ENCODE data around the gene LRP1.

The LRP1 gene

DNA sequence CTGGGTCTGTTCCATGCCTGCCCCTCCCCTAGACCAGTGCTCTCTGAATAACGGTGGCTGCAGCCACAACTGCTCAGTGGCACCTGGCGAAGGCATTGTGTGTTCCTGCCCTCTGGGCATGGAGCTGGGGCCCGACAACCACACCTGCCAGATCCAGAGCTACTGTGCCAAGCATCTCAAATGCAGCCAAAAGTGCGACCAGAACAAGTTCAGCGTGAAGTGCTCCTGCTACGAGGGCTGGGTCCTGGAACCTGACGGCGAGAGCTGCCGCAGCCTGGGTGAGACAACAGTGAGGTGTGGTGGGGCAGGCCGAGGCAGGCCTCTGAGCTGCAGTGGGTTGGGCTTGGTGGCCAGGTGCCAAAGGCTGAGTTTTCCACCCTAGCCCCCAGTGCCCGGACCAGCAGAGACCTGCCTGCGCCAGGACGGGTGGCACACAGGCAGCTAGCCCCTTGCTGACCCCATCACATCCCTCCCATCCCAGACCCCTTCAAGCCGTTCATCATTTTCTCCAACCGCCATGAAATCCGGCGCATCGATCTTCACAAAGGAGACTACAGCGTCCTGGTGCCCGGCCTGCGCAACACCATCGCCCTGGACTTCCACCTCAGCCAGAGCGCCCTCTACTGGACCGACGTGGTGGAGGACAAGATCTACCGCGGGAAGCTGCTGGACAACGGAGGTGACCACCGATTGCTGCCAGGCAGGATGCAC, 47.3 kb downstream of the LRP1 start:
- peak; percentile 69 for DNase-seq
- no peak for ATAC-seq

DNA sequence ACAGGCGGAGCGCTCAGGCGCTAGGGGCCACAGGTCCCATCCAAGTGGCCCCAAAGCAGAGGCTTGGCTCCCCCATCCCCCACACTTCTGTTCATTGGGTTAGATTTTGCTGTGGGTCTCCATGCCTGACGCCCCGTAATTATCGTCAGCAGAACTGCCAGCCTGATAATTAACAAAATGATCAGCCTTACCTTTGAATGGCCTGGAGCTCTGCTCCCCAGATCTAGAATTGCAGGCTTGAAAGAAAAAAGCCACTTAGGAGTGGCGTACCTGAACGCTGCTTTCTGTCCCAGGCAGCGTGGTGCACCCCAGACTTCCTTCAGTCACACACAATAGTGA, 47.8 kb downstream of the LRP1 start:
- ATAC-seq: no peak
- DNase-seq: no peak

DNA sequence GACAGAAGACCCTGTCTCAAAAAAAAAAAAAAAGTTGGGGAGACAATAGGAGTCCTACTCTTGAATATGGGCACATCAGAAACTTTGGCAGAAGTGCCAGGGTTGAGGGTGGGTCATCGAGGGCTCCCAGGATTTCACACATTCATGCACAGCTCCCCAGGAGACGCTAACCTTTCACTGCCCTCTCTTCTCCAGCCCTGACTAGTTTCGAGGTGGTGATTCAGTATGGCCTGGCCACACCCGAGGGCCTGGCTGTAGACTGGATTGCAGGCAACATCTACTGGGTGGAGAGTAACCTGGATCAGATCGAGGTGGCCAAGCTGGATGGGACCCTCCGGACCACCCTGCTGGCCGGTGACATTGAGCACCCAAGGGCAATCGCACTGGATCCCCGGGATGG, 48.6 kb downstream of the LRP1 start:
- no peak for DNase-seq
- no peak for ATAC-seq

DNA sequence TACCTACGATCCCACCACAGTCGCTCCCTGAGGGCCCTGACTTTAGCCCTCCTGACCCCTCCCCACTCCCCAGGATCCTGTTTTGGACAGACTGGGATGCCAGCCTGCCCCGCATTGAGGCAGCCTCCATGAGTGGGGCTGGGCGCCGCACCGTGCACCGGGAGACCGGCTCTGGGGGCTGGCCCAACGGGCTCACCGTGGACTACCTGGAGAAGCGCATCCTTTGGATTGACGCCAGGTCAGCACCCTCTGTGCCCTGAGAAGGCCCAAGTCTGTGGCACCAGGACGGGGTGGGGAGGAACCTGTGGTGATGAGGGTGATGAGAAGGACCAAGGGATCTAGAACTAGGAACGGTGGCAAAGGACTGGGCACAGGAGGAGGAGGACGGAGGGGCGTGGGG, 49.1 kb downstream of the LRP1 start:
- DNase-seq: no peak
- no peak for ATAC-seq

DNA sequence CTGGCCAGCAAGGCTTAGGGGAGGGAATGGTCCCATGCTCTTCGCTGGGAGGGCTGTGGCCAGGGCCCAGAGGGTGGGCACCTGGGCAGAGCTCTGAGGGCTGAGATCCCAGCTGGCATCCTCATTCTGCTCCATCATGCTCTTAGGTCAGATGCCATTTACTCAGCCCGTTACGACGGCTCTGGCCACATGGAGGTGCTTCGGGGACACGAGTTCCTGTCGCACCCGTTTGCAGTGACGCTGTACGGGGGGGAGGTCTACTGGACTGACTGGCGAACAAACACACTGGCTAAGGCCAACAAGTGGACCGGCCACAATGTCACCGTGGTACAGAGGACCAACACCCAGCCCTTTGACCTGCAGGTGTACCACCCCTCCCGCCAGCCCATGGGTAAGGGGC, 49.9 kb downstream of the LRP1 start:
- DNase-seq (no peak), ATAC-seq (no peak)

DNA sequence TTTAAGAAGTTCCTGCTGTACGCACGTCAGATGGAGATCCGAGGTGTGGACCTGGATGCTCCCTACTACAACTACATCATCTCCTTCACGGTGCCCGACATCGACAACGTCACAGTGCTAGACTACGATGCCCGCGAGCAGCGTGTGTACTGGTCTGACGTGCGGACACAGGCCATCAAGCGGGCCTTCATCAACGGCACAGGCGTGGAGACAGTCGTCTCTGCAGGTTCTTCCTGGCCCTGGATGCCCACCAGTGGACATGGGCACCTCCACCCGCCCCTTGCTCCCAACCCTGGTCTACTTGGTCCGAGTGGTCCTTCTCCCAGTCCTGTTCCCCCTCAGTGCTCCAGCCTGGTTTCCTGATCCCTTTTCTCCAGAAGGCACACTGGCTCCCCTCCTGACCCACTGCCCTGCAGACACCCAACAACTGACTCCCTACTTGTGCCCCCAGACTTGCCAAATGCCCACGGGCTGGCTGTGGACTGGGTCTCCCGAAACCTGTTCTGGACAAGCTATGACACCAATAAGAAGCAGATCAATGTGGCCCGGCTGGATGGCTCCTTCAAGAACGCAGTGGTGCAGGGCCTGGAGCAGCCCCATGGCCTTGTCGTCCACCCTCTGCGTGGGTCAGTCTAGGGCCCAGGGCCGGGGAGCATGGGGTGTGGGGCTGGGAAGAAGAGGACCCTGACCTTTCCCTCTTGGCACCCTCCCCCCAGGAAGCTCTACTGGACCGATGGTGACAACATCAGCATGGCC, 51.2 kb downstream of the LRP1 start:
- DNase-seq (no peak), ATAC-seq (no peak)

DNA sequence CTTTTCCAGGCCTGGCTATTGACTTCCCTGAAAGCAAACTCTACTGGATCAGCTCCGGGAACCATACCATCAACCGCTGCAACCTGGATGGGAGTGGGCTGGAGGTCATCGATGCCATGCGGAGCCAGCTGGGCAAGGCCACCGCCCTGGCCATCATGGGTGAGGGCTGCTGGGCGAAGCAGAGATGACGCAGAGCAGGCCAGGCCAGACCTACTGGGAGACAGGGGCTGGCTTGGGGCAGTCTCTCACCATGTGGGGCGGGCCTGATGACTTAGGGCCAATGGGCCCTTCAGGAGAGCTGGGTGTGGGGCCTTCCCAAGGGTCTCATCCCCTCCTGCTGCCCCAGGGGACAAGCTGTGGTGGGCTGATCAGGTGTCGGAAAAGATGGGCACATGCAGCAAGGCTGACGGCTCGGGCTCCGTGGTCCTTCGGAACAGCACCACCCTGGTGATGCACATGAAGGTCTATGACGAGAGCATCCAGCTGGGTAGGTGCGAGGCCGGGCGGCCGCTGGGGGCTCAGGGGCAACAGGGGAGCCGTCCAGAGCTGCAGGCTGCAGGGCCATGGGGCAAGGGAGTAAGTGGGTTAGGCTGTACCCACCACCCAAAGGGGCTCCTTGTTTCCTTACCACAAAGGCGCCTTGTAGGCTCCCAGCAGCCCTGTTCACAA, 52.2 kb downstream of the LRP1 start:
- ATAC-seq (no peak), DNase-seq (no peak)

DNA sequence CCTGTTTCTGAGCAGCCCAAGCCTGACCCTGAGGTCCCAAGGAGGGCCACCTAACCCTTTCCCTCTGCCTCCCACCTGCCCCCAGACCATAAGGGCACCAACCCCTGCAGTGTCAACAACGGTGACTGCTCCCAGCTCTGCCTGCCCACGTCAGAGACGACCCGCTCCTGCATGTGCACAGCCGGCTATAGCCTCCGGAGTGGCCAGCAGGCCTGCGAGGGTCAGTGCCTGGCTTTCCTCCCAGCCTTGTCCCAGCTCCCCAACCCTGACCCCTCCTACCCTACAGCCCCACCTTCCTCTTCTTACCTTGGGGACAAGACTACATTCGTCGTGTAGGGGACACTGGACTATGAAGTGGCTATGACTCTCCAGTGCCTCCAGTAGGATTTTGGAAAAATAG, 52.8 kb downstream of the LRP1 start:
- ATAC-seq: no peak
- DNase-seq: no peak

DNA sequence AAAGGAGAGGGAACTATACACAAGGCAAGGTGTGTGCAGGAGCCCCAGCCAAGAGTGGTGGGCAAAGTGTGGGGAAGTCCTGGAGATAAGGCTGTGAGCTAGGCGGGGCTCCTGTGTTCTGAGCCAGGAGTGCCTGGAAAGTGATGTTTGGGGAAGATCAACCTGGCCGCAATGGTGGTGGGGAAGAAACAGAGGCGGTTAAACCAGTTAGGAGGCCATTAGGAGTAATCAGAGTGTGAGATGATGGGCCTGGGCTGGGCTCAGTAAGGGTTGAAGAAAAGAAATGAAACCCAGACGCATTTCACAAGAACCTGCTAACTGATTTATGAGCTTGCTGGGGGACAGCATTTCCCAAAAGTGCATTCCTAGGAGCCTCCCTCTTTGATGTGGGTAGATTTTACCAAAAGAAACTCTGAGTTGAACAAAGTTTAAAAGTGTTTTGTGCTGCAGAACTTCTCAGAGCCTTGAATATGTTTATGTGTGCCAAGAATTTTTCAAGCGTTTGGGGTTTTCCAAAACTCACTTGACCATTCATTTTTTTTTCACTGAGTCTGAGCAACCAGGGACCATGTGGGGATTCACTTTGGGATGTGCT, 53.4 kb downstream of the LRP1 start:
- DNase-seq (no peak), ATAC-seq (no peak)

DNA sequence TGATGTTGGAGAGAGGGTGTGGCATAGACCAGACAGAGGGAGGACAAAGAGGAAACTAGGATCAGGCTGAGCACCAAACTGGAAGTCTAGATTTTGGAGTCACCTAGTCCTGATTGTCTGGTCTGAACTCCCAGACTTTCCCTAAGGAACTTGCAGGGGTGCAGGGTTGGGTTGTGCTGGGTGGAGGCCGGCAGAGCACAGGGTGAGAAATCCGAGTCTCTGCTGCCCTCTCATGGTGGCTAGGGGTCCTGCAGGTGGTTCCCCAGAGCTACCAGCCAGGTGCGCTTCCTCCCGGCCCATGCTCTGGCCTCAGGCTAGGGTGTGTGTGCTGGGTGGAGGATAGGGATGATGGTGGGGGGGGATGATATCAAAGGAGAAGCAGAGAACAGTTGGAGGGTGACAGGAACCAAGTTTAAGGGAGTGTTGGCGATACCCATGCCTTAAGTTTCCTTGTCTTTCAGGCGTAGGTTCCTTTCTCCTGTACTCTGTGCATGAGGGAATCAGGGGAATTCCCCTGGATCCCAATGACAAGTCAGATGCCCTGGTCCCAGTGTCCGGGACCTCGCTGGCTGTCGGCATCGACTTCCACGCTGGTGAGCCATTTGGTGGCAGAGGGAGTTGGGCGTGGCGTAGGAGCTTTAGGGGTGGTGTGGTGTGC, 54.8 kb downstream of the LRP1 start:
- DNase-seq: peak; percentile 86

DNA sequence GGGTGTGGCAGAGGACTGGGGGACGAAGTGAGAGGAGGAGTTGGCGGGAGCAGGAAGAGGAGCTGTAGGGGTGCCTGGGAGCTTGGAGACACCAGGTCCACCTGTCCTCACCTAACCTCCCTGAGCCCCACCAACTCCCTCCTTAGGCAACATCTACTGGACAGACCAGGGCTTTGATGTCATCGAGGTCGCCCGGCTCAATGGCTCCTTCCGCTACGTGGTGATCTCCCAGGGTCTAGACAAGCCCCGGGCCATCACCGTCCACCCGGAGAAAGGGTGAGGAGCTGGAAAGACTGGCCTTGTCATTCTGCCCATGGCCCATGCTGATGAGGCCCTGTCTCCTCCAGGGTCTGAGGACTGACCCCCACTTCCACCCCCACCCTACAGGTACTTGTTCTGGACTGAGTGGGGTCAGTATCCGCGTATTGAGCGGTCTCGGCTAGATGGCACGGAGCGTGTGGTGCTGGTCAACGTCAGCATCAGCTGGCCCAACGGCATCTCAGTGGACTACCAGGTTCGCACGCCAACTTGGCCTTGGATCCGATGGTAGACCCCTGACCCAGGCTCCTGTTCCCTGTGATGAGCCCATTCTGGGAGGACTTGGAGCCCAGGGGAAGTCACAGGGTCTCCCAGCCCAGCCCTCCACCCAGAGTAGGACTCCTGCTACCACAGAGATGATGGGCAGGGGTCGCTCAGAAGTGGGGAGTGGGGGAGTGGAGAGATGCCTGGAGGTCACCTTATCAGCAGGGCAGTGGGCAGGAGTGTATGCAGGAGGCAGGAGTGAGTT, 55.8 kb downstream of the LRP1 start:
- DNase-seq (no peak), ATAC-seq (no peak)

More for the DNA sequence above, 54.8 kb downstream of the LRP1 start:
- peak; percentile 82 for ATAC-seq

DNA sequence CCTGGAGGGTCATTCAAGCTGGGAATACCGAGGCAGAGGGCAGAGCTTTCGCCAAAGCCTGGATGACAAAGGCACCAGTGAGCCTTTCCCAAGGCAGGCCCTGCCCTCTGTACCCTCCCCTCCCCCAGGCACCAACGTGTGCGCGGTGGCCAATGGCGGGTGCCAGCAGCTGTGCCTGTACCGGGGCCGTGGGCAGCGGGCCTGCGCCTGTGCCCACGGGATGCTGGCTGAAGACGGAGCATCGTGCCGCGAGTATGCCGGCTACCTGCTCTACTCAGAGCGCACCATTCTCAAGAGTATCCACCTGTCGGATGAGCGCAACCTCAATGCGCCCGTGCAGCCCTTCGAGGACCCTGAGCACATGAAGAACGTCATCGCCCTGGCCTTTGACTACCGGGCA, 57.1 kb downstream of the LRP1 start:
- ATAC-seq: no peak
- DNase-seq: no peak

DNA sequence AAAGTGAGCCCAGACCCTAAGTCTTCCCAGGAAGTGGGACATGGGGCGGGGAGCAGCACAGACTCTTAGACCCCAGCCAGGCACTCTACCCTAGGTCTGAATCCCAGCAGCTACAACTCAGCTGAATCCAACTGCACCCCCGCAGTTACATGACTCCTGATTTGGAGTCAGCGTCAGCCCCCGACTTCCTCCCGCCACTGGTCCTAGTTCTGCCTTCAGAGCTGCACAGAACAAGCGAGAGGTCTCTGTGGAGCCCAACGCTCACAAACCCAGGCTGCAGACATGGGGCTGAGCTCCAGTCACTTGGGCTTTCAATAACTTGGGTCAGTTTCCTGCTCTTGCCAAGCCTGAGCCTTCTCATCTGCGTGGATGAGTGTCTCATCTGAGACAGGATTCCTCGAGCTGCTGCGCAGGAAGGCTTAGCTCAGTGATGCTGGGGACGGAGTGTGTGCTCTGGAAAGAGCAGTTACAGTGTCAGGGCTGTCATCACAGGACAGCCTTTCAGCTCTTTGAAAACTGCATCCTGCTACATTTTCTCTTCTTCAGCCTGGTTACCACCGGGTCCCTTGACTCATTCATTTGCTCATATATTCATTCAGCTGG, 57.7 kb downstream of the LRP1 start:
- ATAC-seq: no peak
- DNase-seq: no peak

DNA sequence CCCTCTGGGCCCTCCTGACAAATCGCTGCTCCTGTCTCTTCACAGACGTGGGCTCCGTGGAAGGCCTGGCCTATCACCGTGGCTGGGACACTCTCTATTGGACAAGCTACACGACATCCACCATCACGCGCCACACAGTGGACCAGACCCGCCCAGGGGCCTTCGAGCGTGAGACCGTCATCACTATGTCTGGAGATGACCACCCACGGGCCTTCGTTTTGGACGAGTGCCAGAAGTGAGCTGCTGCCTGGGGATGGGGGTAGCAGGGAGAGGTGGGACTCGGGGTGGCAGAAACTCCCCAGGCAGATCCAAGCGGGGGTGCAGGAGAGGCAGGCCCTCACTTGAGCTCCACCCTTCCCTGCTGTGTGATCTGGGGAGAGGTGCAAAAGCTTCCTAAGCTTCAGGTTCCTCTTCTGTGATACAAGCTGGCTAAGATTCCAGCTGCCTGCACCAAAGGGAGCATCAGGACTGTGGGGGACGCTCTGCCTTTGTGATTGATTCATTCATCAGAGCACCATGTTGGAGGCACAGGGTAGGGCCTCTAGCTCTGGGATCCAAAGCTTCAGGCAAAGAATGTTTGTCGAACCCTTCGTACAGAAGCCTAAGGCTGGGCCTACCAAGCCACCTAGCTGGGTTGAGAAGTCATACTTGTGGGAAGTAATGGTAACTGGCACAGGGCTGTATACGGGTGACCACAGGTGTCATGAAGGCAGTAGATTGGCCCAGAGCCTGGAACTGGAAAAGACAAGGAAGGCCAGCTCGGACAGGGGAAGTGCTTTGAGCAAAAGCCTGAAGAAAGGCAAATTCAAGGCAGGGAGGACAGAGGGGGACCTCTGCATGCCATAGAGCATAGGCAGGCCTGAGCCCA, 59.2 kb downstream of the LRP1 start:
- ATAC-seq (no peak), DNase-seq (no peak)

DNA sequence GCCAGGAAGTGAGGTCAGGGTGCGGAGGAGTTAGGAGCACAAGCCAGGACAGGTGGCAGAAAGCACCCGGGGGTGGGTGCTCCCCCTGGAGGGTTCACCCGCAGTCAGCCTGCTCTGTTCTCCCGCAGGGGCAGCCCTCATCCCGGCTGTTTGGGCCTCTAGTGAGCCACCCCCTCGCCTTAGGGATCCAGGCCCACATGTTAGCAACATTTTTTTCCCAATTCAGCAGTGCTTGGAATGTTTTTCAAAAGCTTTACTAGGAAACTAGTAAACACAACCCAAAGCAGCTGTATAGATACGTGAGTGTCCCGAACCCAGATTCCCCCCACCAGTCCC, 59.8 kb downstream of the LRP1 start:
- no peak for DNase-seq

DNA sequence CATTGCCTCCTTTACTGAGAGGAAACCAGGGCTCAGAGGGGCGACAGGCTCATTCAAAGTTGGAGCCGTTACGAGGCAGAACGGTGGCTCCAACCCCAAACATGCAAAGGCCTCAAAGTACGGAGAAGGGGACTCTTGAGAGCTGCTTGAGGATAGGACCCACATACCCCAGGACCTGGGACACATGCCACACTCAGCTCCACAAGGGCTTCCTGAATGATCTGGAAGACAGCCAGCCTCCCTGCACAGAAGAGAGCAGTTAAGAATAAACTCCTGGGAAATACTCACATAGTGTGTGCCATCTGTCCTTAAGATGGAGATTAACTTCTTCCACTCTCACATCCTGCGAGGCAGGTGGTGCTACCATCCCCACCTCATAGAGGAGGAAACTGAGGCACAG, 61.8 kb downstream of the LRP1 start:
- DNase-seq (no peak), ATAC-seq (no peak)

More for the DNA sequence above, 59.8 kb downstream of the LRP1 start:
- ATAC-seq: no peak

DNA sequence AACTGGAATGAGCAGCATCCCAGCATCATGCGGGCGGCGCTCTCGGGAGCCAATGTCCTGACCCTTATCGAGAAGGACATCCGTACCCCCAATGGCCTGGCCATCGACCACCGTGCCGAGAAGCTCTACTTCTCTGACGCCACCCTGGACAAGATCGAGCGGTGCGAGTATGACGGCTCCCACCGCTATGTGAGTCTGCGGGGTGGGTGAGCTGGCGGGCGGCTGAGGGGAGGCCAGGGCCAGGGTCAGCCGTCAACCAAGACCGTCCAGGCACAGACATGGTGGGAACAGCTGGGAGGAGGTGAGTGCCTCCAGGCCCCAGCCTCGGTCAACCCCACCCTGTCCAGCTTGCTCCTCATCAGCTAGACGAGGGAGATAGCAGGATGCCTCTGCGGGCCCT, 62.5 kb downstream of the LRP1 start:
- no peak for ATAC-seq
- no peak for DNase-seq

DNA sequence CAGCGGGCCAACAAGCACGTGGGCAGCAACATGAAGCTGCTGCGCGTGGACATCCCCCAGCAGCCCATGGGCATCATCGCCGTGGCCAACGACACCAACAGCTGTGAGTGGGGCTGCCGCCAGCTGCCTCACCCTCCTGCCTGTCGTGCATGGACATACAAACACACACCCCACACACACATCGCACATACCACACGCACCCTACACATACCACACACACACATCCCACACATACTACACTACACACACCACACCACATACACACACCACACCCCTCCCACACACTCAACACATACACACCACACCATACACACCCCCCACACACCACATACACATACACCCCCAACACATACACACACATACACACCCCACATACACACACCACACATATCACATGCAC, 63.1 kb downstream of the LRP1 start:
- ATAC-seq: no peak
- no peak for DNase-seq

DNA sequence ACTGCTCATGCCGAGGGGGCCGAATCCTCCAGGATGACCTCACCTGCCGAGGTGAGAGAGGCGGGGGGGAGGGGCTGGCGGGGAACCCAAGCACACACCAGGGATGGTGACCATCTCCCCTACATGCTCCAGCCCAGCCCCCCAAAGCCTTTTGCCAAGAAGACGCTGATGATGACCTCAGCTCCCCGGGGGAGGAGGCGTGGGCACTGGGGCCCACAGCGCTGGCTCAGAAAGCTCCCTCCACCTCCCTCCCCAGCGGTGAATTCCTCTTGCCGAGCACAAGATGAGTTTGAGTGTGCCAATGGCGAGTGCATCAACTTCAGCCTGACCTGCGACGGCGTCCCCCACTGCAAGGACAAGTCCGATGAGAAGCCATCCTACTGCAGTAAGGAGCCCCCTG, 64.6 kb downstream of the LRP1 start:
- DNase-seq (no peak), ATAC-seq (no peak)

DNA sequence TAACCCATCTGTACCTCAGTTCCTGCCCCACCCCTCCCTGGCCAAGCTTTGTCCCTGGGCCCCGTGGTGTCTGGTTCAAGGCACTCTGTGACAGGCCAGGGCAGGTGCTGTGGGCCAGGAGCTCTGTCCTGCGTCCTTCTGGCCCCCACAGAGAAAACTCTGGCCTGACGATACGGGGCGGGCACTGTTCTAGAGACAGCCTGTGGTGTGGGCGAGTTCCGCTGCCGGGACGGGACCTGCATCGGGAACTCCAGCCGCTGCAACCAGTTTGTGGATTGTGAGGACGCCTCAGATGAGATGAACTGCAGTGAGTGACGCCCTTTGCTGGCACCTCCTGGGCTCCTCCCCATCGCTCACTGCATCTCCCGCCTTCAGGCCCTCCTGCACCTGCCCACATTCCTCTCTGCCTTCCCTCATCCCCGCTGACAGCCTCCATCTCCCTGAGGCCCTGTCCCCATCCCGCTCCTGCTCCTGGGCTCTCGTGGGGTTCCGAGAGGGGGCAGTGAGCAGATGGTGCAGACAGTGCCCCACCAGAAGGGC, 65.5 kb downstream of the LRP1 start:
- DNase-seq (no peak), ATAC-seq (no peak)

Data from stimulated activated naive CD8-positive, alpha-beta T cell treated with anti-CD3 and anti-CD28 coated beads, Interleukin-15, Interleukin-2, amounts not matched to agents 100 U/mL and 50 U/mL, for 24 hours (primary cell).